Measurements from ENCODE around the gene SV2C.
A peak's percentile ranks its signal among the peaks of the same experiment; 100 is the strongest.

Gene SV2C

GRCh38 chr5:76165029-76165428, 81.8 kb downstream of the SV2C start:
- no peak for DNase-seq (ENCODE audit: low spot score)

- DNase-seq (ENCODE audit: low spot score): no peak
These were observed 82.7 kb downstream of the SV2C start for GRCh38 chr5:76165711-76166374.

- DNase-seq (ENCODE audit: low spot score): no peak
These were observed 83.8 kb downstream of the SV2C start for GRCh38 chr5:76166886-76167576.

GRCh38 chr5:76169146-76169905, 86.1 kb downstream of the SV2C start:
- no peak for DNase-seq (ENCODE audit: low spot score)

GRCh38 chr5:76174101-76174500, 90.9 kb downstream of the SV2C start:
- no peak for DNase-seq (ENCODE audit: low spot score)

GRCh38 chr5:76175051-76175666, 92.0 kb downstream of the SV2C start:
- DNase-seq (ENCODE audit: low spot score): peak; percentile 23

GRCh38 chr5:76175821-76176403, 92.7 kb downstream of the SV2C start:
- DNase-seq (ENCODE audit: low spot score): no peak

- no peak for DNase-seq (ENCODE audit: low spot score)
These were observed 94.8 kb downstream of the SV2C start for GRCh38 chr5:76177978-76178377.

GRCh38 chr5:76178913-76179312, 95.7 kb downstream of the SV2C start:
- no peak for DNase-seq (ENCODE audit: low spot score)

GRCh38 chr5:76180814-76181805, 97.9 kb downstream of the SV2C start:
- DNase-seq (ENCODE audit: low spot score): no peak

- no peak for DNase-seq (ENCODE audit: low spot score)
These were observed 104.2 kb downstream of the SV2C start for GRCh38 chr5:76187386-76187785.

- DNase-seq (ENCODE audit: low spot score): no peak
These were observed 107.2 kb downstream of the SV2C start for GRCh38 chr5:76190356-76190755.

GRCh38 chr5:76192837-76193236, 109.7 kb downstream of the SV2C start:
- no peak for DNase-seq (ENCODE audit: low spot score)

- no peak for DNase-seq (ENCODE audit: low spot score)
These were observed 110.5 kb downstream of the SV2C start for GRCh38 chr5:76193635-76194034.

GRCh38 chr5:76194340-76194739, 111.2 kb downstream of the SV2C start:
- DNase-seq (ENCODE audit: low spot score): no peak

GRCh38 chr5:76196457-76196856, 113.3 kb downstream of the SV2C start:
- DNase-seq (ENCODE audit: low spot score): no peak

- DNase-seq (ENCODE audit: low spot score): no peak
These were observed 113.8 kb downstream of the SV2C start for GRCh38 chr5:76196886-76197489.

GRCh38 chr5:76197726-76198125, 114.5 kb downstream of the SV2C start:
- no peak for DNase-seq (ENCODE audit: low spot score)

- no peak for DNase-seq (ENCODE audit: low spot score)
These were observed 116.4 kb downstream of the SV2C start for GRCh38 chr5:76199336-76200318.

Measured in globus pallidus (tissue), 1 donor.